ENCODE data around the gene SLC40A1.

The SLC40A1 gene

GRCh38 chr2:189592353-189592984, 11.9 kb upstream of the SLC40A1 start:
- CTCF ChIA-PET = no interaction called here
- DNase-seq (ENCODE audit: low spot score) = no peak
- TF ChIP-seq, protein P1, sequence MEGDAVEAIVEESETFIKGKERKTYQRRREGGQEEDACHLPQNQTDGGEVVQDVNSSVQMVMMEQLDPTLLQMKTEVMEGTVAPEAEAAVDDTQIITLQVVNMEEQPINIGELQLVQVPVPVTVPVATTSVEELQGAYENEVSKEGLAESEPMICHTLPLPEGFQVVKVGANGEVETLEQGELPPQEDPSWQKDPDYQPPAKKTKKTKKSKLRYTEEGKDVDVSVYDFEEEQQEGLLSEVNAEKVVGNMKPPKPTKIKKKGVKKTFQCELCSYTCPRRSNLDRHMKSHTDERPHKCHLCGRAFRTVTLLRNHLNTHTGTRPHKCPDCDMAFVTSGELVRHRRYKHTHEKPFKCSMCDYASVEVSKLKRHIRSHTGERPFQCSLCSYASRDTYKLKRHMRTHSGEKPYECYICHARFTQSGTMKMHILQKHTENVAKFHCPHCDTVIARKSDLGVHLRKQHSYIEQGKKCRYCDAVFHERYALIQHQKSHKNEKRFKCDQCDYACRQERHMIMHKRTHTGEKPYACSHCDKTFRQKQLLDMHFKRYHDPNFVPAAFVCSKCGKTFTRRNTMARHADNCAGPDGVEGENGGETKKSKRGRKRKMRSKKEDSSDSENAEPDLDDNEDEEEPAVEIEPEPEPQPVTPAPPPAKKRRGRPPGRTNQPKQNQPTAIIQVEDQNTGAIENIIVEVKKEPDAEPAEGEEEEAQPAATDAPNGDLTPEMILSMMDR (conservative IDR thresholded peaks at IDR 0.05; ENCODE audit: low read depth) = no peak
- H3K27ac ChIP-seq = no peak overlapping the region
- POLR2A ChIA-PET (ENCODE audit: low non-redundant PET) = no interaction called here

- ChIA-PET CTCF (no interaction called here), POLR2A (ENCODE audit: low non-redundant PET) (no interaction called here)
- no peak for DNase-seq (ENCODE audit: low spot score)
- H3K27ac ChIP-seq = no peak overlapping the region
- TF ChIP-seq, protein P1 (conservative IDR thresholded peaks at IDR 0.05; ENCODE audit: low read depth) = no peak
These were observed 7.2 kb upstream of the SLC40A1 start for GRCh38 chr2:189587780-189588179.

DNA sequence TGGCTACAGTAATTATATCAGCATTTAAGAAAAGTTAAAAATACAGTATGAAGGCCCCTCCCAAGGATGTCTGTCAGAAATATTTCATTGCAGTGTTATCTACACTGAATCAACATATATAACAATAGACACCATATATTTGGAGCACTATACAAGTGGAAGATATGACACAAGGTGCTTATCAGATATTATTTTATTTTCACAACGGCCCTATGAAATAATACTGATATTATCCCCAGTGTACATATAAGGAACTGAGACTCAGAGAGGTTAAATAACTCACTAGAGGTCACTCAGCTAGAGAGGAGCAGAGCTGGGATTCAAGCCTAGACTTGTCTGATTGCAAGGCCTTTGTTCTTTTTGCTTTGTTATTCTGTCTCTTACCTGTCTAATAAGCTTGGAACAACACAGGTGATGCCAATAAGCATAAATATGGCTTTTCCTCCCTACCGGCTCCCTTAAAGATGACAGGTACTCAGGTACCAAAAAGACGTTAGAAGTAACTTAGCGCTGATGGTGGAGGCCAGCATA, 4.7 kb upstream of the SLC40A1 start:
- ChIA-PET CTCF (interaction anchor here (0.6 kb wide), 1 partner anchor 108 kb away, joined by 3 read pairs; no protein-coding TSS in a partner anchor), POLR2A (ENCODE audit: low non-redundant PET) (no interaction called here)
- DNase-seq (ENCODE audit: low spot score) = no peak
- TF ChIP-seq, protein P1 (conservative IDR thresholded peaks at IDR 0.05; ENCODE audit: low read depth) = no peak
- H3K27ac ChIP-seq = no peak overlapping the region

DNA sequence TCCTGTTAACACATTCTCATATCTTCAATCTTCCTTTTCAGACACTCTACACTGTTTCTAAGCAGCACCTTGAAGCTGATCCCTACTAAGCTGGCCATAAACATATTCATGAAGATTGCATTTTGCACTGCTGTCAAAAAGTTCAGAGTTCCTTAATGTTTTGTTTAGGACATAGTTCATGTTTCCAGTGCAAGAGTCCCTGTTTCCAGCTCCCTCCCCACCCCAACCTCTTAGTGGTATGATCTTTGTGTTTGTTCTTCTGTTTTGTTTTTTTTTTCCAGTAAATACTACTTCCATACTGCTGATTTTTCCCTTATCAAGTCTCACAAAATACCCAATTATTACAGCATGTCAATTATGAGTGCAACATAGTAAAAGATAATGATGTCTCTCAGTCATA, 4.1 kb upstream of the SLC40A1 start:
- CTCF ChIA-PET = no interaction called here
- POLR2A ChIA-PET (ENCODE audit: low non-redundant PET) = no interaction called here
- TF ChIP-seq, protein P1 (conservative IDR thresholded peaks at IDR 0.05; ENCODE audit: low read depth) = no peak
- no peak for DNase-seq (ENCODE audit: low spot score)
- H3K27ac ChIP-seq = no peak overlapping the region

- ChIA-PET POLR2A (ENCODE audit: low non-redundant PET) (no interaction called here), CTCF (no interaction called here)
- TF ChIP-seq, protein P1 (conservative IDR thresholded peaks at IDR 0.05; ENCODE audit: low read depth) = no peak
- no peak overlapping the region for H3K27ac ChIP-seq
- no peak for DNase-seq (ENCODE audit: low spot score)
These were observed 2.9 kb upstream of the SLC40A1 start for GRCh38 chr2:189583227-189584198.

DNA sequence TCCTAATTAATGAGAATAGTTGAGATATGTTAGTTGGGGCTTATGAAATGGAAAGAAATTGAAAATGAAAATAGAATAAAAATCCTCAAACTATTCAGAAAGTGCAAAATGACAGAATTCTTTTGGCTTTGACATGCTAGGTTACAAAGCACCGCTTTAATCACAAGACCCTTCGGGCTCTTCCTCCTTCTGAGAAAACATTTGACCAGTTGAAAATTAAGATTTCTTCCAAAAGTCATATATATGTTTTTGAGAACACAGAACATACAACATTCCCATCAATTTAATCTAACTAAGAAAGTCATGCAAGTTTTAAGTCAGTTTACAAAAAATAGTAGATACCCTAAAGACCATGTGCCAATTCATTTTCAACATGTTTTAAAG, 2.2 kb upstream of the SLC40A1 start:
- ChIA-PET CTCF (no interaction called here), POLR2A (ENCODE audit: low non-redundant PET) (no interaction called here)
- TF ChIP-seq, protein P1 (conservative IDR thresholded peaks at IDR 0.05; ENCODE audit: low read depth) = no peak
- no peak overlapping the region for H3K27ac ChIP-seq
- no peak for DNase-seq (ENCODE audit: low spot score)

All from RWPE1 (cell line).